Measurements from ENCODE around the gene SLC6A17. TPM values are rescaled to one million over a fixed set of nuclear protein-coding genes. Genes with fewer than 3 reads are reported as not detected.

Gene SLC6A17
- total RNA-seq, 1 donor = not detected

- no peak for DNase-seq (ENCODE audit: low read depth in 2 of 3, low spot score in 2 of 3)
Observed at GRCh38 chr1:110200666-110201065, 50.4 kb downstream of the SLC6A17 start.

- DNase-seq (ENCODE audit: low read depth in 2 of 3, low spot score in 2 of 3) = no peak
Observed at GRCh38 chr1:110201157-110201825, 51.0 kb downstream of the SLC6A17 start.

- DNase-seq (ENCODE audit: low read depth in 2 of 3, low spot score in 2 of 3) = peak; percentile 62 to 89 (median 67)
Observed at GRCh38 chr1:110203021-110203661, 52.8 kb downstream of the SLC6A17 start.

- DNase-seq (ENCODE audit: low read depth in 2 of 3, low spot score in 2 of 3) = no peak
Observed at GRCh38 chr1:110205156-110205555, 54.9 kb downstream of the SLC6A17 start.

- no peak for DNase-seq (ENCODE audit: low read depth in 2 of 3, low spot score in 2 of 3)
Observed at GRCh38 chr1:110205591-110206155, 55.4 kb downstream of the SLC6A17 start.

- DNase-seq (ENCODE audit: low read depth in 2 of 3, low spot score in 2 of 3) = no peak
Observed at GRCh38 chr1:110206261-110206920, 56.1 kb downstream of the SLC6A17 start.

- peak in 2 of 3 donors; percentile 67 to 74 for DNase-seq (ENCODE audit: low read depth in 2 of 3, low spot score in 2 of 3)
Observed at GRCh38 chr1:110207831-110208230, 57.5 kb downstream of the SLC6A17 start.

GRCh38 chr1:110208916-110209645 lies 58.8 kb downstream of the SLC6A17 start:
- DNase-seq (ENCODE audit: low read depth in 2 of 3, low spot score in 2 of 3) = peak in 1 of 3 donors; percentile 21

GRCh38 chr1:110209715-110210603 lies 59.7 kb downstream of the SLC6A17 start, which contains the start of gene KCNC4:
KCNC4 (plus strand) TSS chr1:110210314; CDS start chr1:110211500, 1,186 bp downstream.
- peak; percentile 84 to 92 (median 92) for DNase-seq (ENCODE audit: low read depth in 2 of 3, low spot score in 2 of 3)

- peak in 2 of 3 donors; percentile 53 to 57 for DNase-seq (ENCODE audit: low read depth in 2 of 3, low spot score in 2 of 3)
Observed at GRCh38 chr1:110210604-110211495, 60.6 kb downstream of the SLC6A17 start.

GRCh38 chr1:110211496-110212168 lies 61.3 kb downstream of the SLC6A17 start:
- no peak for DNase-seq (ENCODE audit: low read depth in 2 of 3, low spot score in 2 of 3)

- no peak for DNase-seq (ENCODE audit: low read depth in 2 of 3, low spot score in 2 of 3)
Observed at GRCh38 chr1:110212169-110213142, 62.2 kb downstream of the SLC6A17 start.

- no peak for DNase-seq (ENCODE audit: low read depth in 2 of 3, low spot score in 2 of 3)
Observed at GRCh38 chr1:110213143-110213540, 62.8 kb downstream of the SLC6A17 start.

GRCh38 chr1:110214454-110215404 lies 64.4 kb downstream of the SLC6A17 start:
- no peak for DNase-seq (ENCODE audit: low read depth in 2 of 3, low spot score in 2 of 3)

GRCh38 chr1:110215621-110216515 lies 65.6 kb downstream of the SLC6A17 start:
- no peak for DNase-seq (ENCODE audit: low read depth in 2 of 3, low spot score in 2 of 3)

Measured in hematopoietic multipotent progenitor cell (in vitro differentiated cells).